ENCODE data around the gene PER2. TPM values are rescaled to one million over a fixed set of nuclear protein-coding genes. Genes with fewer than 3 reads are reported as not detected.

The PER2 gene
- total RNA-seq, 1 donor from 2014 or later = 1.5 TPM

GRCh38 chr2:238235856-238236255, 52.6 kb downstream of the PER2 start:
- DNase-seq (ENCODE audit: extremely low read depth, low read depth, low spot score) = no peak

GRCh38 chr2:238235331-238235732, 53.1 kb downstream of the PER2 start:
- DNase-seq (ENCODE audit: extremely low read depth, low read depth, low spot score) = no peak

GRCh38 chr2:238233625-238234024, 54.8 kb downstream of the PER2 start:
- no peak for DNase-seq (ENCODE audit: extremely low read depth, low read depth, low spot score)

DNA sequence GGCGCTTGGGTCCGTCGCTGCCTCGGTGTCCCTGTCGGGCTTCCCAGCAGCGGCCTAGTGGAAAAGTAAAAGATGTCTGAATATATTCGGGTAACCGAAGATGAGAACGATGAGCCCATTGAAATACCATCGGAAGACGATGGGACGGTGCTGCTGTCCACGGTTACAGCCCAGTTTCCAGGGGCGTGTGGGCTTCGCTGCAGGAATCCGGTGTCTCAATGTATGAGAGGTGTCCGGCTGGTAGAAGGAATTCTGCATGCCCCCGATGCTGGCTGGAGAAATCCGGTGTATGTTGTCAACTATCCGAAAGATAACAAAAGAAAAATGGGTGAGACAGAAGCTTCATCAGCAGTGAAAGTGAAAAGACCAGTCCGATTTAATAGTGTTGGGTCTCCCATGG, 56.6 kb downstream of the PER2 start:
- no peak for DNase-seq (ENCODE audit: extremely low read depth, low read depth, low spot score)

DNA sequence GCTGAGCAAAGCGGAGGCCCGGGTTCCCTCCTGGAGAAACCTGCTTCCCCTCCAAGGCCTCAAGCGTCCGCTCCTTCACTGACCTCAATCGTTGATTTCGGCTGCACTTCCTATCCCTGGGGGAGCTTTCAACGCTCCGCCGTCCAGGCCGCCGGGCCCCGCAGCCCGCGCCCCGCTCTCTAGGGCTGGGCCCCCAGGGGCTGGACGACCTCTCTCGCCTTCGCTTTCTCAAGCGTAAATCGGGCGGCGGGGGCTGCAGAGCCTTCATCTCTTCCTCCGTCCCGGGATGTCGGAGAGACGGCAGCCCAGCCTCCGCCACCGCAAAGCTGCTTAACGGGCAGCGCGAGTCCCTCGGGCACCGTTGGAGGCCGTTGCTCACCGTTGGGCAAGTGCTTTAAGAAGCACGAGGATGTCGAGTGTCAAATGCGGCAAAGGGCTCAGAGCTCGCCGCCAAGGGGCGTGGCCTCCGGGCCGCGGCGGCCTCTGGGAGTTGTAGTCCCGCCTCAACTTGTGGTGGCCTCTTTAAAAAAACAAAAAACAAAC, 57.1 kb downstream of the PER2 start:
- DNase-seq (ENCODE audit: extremely low read depth, low read depth, low spot score) = no peak

- DNase-seq (ENCODE audit: extremely low read depth, low read depth, low spot score) = no peak
Observed at GRCh38 chr2:238230699-238231098, 57.7 kb downstream of the PER2 start.

- no peak for DNase-seq (ENCODE audit: extremely low read depth, low read depth, low spot score)
Observed at GRCh38 chr2:238228700-238229099, 59.7 kb downstream of the PER2 start.

- no peak for DNase-seq (ENCODE audit: extremely low read depth, low read depth, low spot score)
Observed at GRCh38 chr2:238227587-238228032, 60.8 kb downstream of the PER2 start.

DNA sequence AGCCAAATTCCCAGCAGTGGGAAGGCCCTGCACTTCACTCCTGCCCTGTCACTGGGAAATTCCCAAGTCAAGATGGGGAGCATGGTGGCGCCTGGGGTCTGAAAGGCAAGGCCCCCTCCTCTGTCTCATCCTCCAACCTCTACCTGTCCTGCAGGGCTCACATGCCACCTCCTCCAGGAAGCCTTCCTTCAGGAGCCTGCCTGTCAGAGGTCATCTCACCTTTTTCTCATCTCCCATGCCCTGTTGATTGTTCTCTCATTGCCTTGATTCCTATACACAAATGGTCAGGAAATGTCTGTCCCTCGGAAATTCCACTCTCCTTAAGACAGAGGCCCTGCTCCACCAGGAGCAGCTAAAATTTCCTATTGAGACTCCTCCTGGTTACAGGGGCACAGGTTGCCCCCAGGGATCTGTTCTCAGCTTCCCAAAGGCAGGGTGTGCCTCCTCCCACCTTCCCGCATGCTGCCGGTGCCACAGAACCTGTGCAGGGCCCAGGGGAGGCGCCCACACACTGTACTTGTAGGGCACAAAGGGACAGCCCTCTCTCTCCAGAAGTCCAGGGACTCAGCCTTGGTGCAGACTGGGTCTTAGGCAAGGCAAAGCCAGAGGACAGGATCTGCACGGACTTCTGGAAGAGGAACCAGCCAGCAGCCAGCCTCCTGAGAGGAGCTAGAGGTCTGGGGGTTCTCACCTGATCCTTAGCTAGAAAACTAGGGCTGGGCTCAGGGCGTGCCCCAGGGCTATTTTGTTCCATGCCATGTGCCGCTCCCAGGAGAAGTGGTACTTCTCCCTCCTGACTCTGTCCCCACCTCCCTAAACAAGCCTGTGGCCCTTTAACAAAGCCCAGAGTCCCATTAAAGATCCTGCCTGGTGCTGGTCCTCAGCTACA, 61.5 kb downstream of the PER2 start:
- DNase-seq (ENCODE audit: extremely low read depth, low read depth, low spot score) = no peak

- no peak for DNase-seq (ENCODE audit: extremely low read depth, low read depth, low spot score)
Observed at GRCh38 chr2:238225911-238226697, 62.3 kb downstream of the PER2 start.

GRCh38 chr2:238225121-238225520, 63.3 kb downstream of the PER2 start:
- no peak for DNase-seq (ENCODE audit: extremely low read depth, low read depth, low spot score)

GRCh38 chr2:238224356-238225035, 63.9 kb downstream of the PER2 start:
- DNase-seq (ENCODE audit: extremely low read depth, low read depth, low spot score) = no peak

DNA sequence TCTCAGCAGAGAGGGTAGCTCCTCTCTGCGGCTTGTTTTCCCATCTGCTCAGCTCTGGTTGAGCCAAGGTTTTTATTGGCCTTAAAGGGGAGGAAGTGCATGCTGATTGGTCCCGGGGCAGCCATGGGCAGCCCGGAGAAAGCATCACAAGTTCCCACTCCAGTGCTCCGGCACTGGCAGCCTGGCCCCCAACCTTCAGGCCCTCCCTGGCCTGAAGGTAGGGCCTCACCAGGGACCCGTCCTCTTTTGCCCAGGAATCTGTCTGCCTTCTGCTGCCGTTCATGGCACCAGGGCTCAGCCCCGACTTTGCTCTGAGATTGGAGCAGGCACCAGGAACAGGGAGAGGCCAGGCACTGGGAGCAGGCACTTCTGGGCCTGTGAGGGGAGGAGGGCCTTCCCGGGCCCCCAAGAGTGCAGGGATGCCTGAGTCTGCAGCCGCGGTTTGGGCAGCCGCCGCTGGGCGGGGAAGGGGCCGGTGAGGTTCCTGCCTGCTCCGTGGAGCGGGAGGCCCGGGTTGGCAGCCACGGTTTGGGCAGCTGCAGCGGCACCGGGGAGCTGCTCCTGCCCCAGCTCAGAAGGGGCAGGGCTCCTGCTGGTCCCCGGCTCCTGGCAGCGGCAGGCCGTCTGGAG, 67.4 kb downstream of the PER2 start:
- no peak for DNase-seq (ENCODE audit: extremely low read depth, low read depth, low spot score)

- DNase-seq (ENCODE audit: extremely low read depth, low read depth, low spot score) = no peak
Observed at GRCh38 chr2:238220274-238220891, 68.0 kb downstream of the PER2 start.

DNA sequence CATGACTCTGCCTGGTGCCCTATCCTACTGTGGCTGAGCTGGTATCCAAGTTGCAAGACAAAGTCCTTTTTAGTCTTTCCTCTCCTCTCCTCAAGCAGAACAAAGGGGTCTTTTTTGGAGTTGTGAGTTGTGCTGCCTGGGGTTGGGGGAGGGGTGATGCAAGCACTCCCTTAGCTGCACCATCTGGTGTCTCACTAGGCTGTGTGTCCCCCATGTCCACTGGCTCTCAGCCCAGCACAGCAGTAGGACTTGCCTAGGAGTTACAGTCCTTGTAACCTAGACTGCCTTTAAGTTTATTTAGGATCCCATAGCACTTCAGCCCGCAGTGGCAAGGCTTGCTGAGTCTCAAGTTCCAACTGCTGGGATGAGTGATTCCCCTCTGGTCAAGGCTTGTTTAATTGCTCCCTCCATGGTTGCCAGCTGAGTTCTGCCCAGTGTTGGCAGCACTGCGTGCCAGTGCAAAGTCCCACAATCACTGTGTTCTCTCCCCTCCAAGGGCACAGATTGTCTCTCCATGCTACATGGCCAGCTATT, 71.7 kb downstream of the PER2 start:
- no peak for DNase-seq (ENCODE audit: extremely low read depth, low read depth, low spot score)

- no peak for DNase-seq (ENCODE audit: extremely low read depth, low read depth, low spot score)
Observed at GRCh38 chr2:238207006-238207405, 81.4 kb downstream of the PER2 start.

GRCh38 chr2:238203973-238204683, 84.3 kb downstream of the PER2 start:
- DNase-seq (ENCODE audit: extremely low read depth, low read depth, low spot score) = no peak

DNA sequence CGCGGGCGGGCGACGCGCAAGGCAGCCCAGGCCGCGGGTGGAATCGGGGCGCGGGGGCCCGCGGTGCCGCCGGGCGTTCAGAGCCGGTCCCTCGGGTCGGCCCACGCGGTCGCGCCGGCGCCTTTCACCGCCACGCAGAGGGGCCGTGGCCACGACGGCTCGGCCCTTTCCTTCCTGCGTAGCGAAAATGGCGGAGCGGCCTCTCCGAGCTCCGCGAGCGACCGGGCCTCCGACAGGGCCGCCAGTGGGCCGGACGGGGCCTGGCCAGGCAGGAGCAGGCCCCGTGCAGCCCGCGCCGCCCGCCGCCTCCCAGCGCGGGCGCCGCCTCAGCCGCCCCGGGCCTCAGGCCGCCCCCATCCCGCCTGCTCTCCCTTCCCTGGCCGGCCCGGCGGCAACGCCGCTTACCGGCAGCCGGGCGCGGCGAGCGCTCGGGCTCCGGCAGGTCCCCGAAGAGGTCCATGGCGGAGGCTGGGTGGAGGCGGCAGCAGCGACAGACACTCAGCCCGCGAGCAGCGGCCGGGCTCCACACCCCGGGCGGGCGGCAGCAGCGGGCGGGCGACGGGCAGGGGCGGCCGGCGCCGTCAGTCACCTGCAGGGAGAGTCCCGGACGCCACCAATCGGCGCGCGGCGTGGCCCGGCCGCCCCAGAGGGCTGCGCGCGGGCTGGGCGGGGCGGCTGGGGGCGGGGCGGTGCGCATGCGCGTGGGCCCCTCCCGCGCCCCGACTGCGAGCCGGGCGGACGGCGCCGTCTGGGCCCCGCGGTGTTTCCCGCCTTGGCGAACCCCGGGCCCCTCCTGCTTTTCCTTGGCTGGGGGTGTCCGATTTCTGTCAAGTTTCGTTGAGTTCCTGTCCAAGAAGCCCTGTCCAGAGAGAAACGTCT, 85.1 kb downstream of the PER2 start, which contains the start of gene ILKAP:
TSS of gene ILKAP (minus strand) at position 602 of the 879 bp plus-strand sequence. CDS start at position 460, 142 bp downstream.
- DNase-seq (ENCODE audit: extremely low read depth, low read depth, low spot score) = no peak

Measured in glomerular endothelial cell (primary cell).